HG03064 (cell line): ENCODE measurements around the gene PLET1.

ENCODE experiments used
- ATAC-seq: cut with Tn5 transposase; IDR thresholded peaks from one replicate; pipeline ENCODE4 v1.9.1; 2021; ENCODE audit warnings: low read depth; ENCODE audit not compliant: unreplicated experiment

The PLET1 gene

GRCh38 chr11:112285841-112286311 is 25.2 kb upstream of the PLET1 start:
- no peak for ATAC-seq

GRCh38 chr11:112281726-112282125 is 21.1 kb upstream of the PLET1 start:
- ATAC-seq = no peak

DNA sequence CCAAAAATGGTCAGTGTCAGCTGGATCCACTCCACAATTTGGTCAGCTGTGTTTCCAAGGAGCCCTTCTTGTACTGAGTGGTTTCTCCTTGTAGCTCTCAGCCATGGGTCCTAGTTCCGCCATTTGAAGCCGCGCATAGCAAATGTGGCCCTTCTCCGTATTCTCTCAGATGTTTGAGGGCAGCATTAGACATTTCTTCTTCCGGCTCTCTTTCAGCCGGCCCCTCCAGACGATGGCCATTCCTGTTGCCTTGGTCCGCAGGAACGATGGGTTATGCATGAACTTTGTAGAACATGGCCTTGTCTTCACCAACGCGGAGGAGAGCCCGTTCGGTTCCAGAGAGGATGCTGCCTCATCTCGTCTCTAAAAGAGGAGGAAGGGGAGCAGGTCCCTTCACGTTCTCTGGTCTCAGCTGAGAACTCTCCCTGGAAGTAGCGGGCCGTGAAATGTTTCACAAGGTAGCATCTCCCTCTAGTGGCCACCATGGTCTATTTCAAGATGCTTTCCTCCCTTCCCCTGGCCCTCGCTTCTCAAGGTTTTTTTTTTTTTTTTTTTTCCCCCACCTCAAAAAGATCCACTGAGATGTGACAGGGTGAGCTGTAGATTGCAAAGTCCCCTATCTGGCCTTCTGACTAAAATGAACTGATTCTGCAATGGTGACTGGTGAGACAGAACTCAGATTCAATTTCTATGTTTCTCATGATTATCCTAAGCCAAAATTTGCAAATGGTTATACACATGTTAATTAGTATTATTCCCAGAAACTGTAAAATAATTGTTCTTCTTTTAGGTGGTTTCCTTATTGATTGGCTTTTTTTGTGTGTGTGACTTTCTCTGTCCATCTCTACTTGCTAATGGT is 19.8 kb upstream of the PLET1 start:
- peak; percentile 56 for ATAC-seq

- ATAC-seq = peak; percentile 64
Measured at GRCh38 chr11:112279901-112280267, 19.2 kb upstream of the PLET1 start.

GRCh38 chr11:112278803-112279202 is 18.1 kb upstream of the PLET1 start:
- ATAC-seq = no peak

GRCh38 chr11:112277941-112278340 is 17.3 kb upstream of the PLET1 start:
- no peak for ATAC-seq

GRCh38 chr11:112277029-112277428 is 16.4 kb upstream of the PLET1 start:
- no peak for ATAC-seq

DNA sequence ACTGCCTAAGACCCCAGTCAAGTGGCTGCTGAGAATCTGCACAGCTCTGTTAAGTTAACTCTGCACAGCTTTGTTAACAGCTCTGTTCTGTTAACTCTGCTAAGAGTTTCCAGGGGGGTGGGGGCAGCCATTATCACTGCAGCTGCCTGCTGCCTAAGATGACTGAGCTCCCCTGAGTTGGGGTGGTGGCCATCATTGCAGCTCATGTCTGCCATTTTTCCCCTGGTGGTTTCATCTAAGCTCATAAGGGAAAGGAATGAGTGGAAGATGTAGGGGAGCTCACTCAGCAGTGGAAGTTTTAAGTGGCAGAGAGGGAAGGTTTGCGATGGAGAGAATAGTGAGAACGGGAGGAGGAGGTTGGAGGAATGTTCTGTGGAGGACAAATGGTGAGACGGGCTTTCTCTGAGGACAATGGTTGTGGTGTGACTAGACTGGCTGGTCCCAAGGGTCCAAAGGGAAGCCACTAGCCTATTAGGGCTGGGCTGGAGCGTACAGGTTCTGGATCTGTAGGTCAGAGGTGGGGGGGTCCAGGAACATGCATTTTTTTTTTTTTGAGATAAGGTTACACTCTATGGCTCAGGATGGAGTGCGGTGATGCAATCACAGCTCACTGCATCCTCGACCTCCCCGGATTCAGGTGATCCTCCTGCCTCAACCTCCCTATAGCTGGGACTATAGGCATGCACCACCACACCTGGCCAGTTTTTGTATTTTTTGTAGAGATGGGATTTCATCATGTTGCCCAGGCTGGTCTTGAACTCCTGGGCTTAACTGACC is 13.5 kb upstream of the PLET1 start:
- ATAC-seq = no peak

- no peak for ATAC-seq
Measured at GRCh38 chr11:112273066-112273465, 12.4 kb upstream of the PLET1 start.

- no peak for ATAC-seq
Measured at GRCh38 chr11:112271242-112271641, 10.6 kb upstream of the PLET1 start.

DNA sequence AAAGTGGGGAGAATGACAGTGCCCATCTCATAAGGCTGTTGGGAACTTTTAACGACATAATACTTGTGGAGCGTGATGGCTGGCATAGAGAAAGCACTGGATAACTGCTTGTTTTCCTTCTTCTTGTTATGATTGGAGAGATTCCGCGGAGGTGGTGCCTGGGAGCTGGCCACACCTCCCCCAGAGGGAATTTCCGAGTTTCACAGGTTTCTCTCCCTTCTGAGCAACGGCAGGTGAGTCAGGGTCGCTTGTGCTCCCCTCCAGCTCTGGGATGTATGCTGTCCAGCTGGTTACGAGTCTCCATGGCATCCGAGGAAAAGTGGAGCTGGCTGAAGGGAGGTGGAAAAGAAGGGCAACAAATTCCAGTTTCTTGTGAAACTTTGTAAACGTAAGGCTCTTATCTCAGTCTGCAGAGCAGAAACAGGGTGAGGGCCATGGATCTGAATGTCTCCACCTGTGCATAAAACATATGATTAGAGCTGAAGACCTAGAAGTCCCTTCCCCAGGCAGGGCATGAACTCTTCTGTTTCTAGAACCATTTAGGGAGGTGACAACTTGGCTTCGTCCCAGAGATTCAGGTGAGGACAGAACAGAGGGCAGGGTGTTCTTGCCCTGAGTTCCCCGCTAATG is 10.0 kb upstream of the PLET1 start:
- no peak for ATAC-seq

GRCh38 chr11:112269139-112269538 is 8.5 kb upstream of the PLET1 start:
- ATAC-seq = no peak

DNA sequence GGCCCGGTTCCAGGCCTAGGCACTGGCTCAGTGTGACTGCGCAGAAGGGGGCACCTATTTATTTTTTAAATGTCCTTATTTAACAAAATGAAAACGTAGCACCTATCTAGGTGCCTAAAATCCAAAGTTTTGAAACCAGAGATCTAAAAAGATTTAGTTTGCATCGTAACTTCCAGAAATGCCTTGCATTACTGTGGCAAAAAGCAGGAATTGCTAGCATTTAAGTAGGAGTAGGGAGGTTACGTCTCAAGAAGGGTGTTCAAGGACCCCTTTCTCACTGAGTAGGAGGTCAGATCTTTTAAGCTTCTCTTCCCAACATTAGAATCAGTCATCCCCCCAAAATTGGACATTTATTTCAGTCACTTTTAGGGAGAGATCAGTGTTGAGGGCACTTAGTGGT is 7.7 kb upstream of the PLET1 start:
- no peak for ATAC-seq

- no peak for ATAC-seq
Measured at GRCh38 chr11:112267188-112267591, 6.5 kb upstream of the PLET1 start.

GRCh38 chr11:112266410-112266778 is 5.7 kb upstream of the PLET1 start:
- no peak for ATAC-seq

GRCh38 chr11:112265659-112266409 is 5.2 kb upstream of the PLET1 start:
- ATAC-seq = no peak

DNA sequence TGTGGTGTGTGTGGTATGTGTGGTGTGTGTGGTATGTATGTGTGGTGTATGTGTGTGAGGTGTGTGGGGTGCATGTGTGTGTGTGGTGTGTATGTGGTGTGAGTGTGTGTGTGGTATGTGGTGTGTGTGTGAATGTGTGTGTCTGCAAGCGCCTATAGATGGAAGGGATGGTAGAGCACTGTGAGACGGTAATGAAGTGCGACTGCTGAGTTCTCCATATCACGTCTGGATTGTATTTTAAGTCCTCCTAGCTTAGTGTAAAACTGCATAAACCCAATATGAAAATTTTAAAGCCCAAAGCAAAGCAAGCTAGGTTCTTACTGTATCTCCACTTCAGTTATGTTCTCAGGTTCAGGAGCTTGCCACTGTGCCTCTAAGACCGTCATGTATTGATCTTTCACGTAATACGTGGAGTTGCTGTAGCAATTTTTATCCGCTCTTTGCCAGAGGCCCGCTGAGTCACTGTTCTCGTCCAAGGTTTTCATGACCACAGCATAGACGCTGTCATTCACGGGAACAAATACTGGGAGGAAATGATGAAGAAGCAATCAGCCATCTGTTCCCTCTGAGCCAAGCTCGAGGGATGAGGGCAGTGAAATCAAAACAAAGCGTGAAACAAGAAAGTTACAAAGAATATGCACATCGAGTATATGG is 5.5 kb downstream of the PLET1 start:
- no peak for ATAC-seq

GRCh38 chr11:112253605-112254242 is 6.9 kb downstream of the PLET1 start:
- ATAC-seq = no peak

- ATAC-seq = no peak
Measured at GRCh38 chr11:112249871-112250610, 10.6 kb downstream of the PLET1 start.
